Endothelial cell of hepatic sinusoid (primary cell): ENCODE data around the gene MTMR4.
"Not testable (repeated sequence)": the region's sequence is repeated elsewhere in the genome, so short reads cannot be mapped to it uniquely, and the experiment has no call there.

Source experiments
- in situ Hi-C: cut with HindIII; loops from 2 replicates; pipeline ENCODE4 v1.10.0; 2017; ENCODE audit warnings: low sequenced_read_pairs

The MTMR4 gene

DNA sequence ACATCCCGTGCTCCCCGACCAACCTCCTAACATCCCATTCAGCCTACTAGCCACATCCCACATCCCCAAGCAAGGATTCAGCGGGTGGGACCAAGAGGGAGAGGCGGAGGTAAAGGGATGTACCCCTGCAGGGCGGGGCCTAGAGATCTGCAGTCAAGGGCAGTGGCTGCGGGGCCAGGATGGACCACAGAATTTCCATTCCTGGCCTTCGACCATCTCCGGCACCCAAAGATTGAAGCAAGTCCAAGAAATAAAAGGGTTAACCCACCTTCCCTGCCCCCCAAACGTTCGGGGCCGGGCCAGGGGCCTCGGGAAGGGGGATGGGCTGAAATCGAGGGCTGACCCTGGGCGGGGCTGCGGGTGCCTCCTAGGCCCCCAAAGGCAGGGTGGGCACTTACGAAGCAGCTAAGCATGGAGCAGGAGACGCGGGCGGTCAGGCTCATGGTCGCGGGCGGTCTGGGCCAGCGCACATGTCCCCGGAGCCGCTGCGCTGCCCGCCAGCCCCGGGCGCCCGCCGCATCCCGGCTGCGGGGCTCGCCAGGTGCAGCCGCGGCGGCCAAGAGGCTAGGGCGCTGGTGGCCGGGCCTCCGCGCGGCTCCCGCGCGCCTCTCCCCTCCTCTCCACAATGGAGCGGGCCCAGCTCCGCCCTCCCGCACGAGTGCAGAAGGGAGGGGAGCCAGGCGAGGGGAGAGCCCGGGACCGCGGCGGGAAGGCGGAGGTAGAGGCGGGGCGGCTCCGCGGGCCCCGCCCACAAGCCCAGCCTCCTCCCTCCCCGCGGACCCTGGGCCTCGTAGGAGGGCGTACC lies at the start of gene MTMR4:
Gene MTMR4 (minus strand): TSS at position 674 of the 805 bp plus-strand sequence. CDS start 231 bp downstream, at position 443.
- in situ Hi-C loops: no loop called here

GRCh38 chr17:58560511-58560910 lies 46.1 kb upstream of the MTMR4 start:
- in situ Hi-C loops: no loop called here

DNA sequence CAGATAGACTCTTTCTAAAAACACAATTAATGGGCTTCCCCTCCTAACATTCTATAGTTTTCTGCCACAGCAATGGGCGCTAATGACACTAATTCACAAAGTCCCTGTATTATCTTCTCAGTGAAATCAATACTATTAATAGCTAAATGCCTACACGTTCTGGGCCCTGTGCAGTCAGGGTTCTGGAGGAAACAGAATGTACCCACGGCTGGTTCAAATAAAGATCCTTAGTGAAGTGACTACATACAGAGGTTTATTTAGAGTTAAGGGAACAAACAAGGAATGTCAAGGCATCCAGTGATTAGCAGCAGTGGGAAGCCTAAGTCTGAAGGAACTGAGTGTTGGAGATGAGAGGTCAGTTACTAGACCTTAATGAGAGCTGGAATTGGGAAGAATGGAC lies 43.5 kb upstream of the MTMR4 start:
- in situ Hi-C loops: no loop called here

DNA sequence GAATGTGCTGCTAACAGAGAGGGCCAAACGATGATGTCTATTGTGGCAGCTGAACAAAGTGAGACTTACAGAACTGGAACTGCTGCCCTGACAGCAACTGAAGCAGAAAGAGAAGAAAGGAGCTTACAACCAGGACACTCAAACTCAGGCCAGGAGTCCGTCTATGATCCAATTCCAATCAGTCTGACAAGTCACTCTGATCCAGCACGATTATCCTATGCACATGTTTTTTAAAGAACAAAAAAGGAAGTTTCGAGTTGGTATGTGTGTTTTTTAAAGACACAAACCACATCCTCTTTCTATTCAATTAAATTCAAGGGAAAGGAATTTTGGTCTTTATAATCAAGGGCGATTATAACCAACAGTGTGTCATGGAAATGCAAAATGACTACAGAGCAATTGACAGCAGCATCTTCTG lies 42.4 kb upstream of the MTMR4 start:
- in situ Hi-C loops: no loop called here

DNA sequence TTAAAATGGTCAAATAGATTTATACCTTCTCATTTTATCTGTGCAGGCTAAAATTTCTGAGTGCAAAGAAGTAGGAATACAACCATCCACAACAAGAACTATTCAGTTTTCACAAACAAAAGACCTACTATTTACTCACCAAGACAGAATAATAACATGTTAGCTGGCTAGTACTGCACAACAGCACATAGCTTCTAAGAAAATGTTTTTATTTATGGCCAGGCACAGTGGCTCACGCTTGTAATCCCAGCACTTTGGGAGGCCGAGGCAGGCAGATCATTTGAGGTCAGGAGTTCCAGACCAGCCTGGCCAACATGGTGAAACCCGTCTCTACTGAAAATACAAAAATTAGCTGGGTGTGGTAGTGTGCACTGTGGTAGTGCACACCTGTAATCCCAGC lies 40.7 kb upstream of the MTMR4 start:
- in situ Hi-C loops: not testable (repeated sequence)

DNA sequence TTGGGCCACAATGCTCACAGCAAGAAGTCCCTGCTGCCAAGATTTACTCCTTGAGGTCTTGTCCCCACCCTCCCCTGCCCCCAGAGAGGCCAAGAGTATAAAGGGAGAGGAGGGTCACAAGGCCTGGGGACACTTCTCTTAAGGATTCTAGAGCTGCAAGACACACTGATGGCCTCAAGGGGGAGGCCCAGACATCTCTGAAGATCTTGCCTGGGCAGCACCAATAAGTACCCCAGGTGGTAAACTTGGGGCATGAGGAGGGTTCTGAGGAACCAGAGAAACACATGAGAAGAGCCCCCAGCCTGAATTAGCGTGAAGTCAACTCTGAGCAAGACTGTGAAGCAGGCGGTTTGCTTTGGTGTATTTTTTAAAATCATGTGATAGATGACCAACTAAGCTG lies 26.8 kb upstream of the MTMR4 start:
- in situ Hi-C loops: no loop called here

- in situ Hi-C loops: loop anchor here (10.0 kb wide), 1 partner anchor 135 kb away; no protein-coding TSS in a partner anchor
These were observed 25.3 kb upstream of the MTMR4 start for GRCh38 chr17:58539698-58540097.

- in situ Hi-C loops: loop anchor here (10.0 kb wide), 1 partner anchor 136 kb away; no protein-coding TSS in a partner anchor
These were observed 24.5 kb upstream of the MTMR4 start for GRCh38 chr17:58538811-58539409.

DNA sequence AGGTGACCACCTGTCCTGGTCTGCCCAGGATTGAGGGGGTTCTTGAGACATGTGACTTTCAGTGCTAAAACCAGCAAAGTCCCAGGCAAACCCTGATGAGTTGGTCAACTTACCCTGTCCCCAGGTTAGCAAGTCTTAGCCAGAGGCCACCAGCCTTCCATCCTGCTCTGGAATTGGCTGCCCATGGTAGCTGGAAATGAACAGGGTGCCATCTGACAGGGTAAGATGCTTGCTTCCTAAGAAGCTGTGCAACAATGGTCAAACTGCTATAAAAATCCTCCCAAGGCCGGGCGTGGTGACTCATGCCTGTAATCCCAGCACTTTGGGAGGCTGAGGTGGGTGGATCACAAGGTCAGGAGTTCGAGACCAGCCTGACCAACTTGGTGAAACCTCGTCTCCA lies 22.8 kb upstream of the MTMR4 start:
- in situ Hi-C loops: loop anchor here (10.0 kb wide), 1 partner anchor 138 kb away; no protein-coding TSS in a partner anchor

GRCh38 chr17:58536542-58536941 lies 22.1 kb upstream of the MTMR4 start:
- in situ Hi-C loops: loop anchor here (10.0 kb wide), 1 partner anchor 138 kb away; no protein-coding TSS in a partner anchor

DNA sequence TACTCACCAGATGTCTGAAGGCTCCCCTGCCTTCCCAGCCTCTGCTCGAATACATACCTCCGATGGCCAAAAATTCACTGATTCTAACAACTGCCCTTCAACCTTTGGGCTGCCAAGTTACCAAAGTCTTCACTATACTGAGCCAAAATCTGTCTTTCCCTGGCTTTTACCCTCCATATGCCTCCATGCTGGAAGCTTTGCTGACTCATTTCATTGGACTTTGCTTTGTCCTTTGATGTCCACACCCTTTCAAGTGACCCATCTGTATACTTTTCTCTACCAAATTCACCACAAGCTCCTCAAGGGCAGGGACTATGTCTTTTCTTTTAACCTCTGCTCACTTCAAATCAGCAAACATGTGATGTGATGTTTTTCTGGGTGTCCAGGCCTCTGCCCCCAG lies 21.0 kb upstream of the MTMR4 start:
- in situ Hi-C loops: loop anchor here (10.0 kb wide), 1 partner anchor 139 kb away; no protein-coding TSS in a partner anchor

DNA sequence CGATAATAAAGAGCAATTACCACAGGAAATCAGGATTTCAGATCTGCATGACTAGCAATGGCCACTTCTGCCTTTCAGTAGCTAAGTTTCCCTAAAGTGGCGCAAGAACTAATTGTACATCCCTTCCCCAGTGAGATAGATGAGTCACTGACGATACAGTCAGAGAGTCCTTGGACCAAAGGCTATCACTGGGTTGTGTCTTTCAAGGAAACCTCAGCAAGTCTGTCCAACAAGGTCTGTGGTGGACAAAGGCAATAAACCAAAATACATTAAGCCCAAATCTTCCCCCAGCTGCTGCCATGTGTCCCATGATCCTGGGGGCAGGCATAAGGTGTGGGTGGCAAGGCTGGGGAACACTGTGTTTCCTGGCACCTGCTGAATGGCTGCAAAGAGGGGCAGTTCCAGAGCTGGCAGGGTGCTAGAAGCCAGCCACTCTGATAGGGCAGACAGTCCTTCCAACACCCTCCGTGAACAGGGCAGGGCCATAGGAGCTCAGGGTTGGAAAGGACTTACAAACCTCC lies 20.5 kb upstream of the MTMR4 start:
- in situ Hi-C loops: loop anchor here (10.0 kb wide), 1 partner anchor 140 kb away; no protein-coding TSS in a partner anchor

DNA sequence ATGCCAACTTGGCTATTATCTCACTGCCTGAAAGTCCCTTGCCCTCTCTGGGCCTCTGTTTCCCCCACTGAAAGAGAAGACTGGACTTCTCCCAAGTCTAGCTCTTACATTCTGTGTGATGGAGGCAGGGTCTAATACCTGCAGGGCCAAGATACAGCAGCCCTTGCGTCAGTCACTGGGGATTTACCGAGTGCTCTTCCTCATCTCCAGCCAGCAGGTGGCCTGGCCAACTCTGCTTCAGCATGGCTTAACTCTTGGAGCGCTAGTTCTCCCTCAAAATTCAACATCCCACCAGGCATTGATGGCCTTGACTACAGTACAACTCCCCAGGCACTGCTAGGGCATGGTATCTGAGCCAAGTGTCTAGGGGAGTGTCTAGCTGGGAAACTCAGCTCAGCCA lies 19.9 kb upstream of the MTMR4 start:
- in situ Hi-C loops: loop anchor here (10.0 kb wide), 1 partner anchor 140 kb away; no protein-coding TSS in a partner anchor

DNA sequence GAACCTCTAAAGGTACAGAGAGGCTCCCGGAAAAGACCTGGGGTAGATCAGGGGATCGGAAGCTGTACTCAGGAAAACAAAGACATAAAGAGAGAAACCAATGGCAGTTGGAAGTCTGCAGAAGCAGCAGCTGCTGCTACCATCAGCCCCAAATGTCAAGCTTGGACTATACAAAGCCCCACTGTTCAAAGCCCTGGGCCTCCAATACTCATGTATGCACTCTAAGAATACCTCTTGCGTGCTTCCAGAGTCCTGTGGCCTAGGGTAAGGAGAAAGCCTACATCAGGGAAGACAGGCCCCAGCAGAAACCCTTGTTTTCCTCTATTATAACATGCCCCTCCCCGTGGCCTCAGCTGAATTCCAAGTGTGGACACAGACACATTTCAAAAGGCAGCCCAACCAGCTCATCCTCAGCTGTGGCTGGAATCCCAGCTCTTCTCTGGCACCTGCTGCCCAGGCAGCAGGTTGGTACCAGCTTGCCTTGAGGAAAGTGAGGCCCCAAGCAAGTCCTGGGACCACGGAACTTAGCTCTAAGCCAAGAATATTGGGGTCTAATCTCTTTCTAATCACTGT lies 19.3 kb upstream of the MTMR4 start:
- in situ Hi-C loops: loop anchor here (10.0 kb wide), 1 partner anchor 141 kb away; no protein-coding TSS in a partner anchor

DNA sequence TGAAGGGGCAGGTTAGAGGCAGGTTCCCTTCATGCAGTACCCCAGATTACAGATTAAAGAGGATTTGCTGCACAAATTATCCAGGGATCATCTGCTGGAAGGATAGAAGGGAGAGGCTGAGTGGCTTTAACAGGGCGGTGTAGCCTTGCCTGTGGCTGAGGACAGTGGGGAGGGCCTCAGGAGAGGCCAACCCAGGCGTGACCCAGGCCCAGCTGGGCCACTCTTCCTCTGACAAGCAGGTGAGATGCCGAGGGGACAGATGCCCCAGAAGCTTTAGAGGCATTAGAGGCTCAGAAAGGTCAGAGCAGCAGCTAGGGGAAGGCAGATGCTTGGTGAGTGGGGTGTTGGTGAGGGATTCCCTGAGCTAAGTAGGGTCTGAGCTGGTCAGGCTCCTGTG lies 18.1 kb upstream of the MTMR4 start:
- in situ Hi-C loops: loop anchor here (10.0 kb wide), 1 partner anchor 142 kb away; no protein-coding TSS in a partner anchor

DNA sequence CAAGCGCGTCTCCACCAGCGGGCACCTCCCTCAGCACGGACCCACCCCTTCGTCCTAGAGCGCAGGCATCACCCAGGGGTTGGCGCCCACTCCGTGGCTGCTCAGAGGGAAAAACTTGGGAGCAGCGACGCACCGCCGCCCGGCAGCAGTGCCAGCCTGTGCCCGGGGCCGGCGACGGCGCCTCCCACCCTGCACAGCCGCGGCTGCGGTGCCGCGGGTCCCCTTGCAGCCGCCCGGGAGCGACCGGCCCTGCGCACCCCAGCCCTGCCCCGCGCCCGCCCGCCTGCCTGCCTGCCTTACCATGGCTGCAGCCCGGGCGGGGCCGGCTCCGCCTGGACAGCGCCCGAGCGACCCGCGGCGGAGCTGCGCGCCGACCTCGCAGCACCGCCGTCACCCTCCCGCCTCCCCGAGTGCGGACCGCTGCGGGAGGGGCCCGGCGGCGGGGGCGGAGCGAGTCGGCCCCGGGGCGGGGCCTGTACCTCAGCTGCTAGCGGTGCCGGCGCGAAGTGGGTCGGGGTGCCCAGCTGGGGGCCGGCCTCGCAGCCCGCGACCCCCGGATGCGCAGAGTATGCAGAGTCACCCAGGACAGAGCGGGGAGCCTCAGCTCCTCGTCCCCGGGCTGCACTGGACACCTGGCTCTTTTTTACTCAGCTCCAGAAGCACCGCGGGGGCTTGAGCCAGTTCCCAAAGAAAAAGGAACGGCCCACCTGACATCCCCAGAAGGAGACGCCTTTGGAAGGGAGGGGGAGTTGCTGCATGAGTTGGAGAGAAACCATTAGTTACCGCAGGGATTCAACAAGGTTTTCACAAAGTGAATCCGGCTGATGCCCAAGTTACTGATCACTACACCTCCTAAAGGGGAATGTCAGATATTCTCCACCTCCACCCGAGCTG lies 17.5 kb upstream of the MTMR4 start:
- in situ Hi-C loops: loop anchor here (10.0 kb wide), 1 partner anchor 143 kb away; no protein-coding TSS in a partner anchor

DNA sequence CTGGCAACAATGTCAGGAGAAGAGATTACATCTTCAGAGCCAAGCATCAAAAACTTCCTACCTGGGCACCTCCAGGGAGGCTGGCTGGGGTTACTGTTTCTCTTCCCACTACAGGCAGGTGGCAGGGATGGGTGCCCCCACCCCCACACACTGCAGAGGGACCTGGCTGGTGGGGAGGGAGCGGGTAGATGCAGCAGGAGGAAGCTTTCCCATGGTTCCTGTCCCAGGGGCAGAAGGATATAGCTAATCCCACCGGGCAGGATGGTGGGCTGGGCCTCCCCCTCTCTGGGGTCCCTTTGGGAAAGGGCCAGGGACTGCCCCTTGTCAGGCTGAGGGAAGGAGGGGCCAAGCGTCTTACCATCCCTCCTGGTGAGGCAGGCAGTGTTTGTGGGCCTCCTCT lies 16.7 kb upstream of the MTMR4 start:
- in situ Hi-C loops: loop anchor here (10.0 kb wide), 1 partner anchor 144 kb away; no protein-coding TSS in a partner anchor

- in situ Hi-C loops: loop anchor here (10.0 kb wide), 1 partner anchor 144 kb away; no protein-coding TSS in a partner anchor
These were observed 16.2 kb upstream of the MTMR4 start for GRCh38 chr17:58530655-58531054.

- in situ Hi-C loops: no loop called here
These were observed 14.8 kb upstream of the MTMR4 start for GRCh38 chr17:58529275-58529674.

- in situ Hi-C loops: no loop called here
These were observed 14.0 kb upstream of the MTMR4 start for GRCh38 chr17:58528443-58528842.
